Thymus (tissue), 11 donors: ENCODE measurements around the gene GPR162. TPM values are rescaled to one million over a fixed set of nuclear protein-coding genes. Genes with fewer than 3 reads are reported as not detected.

Experiments
- DNase-seq, 9 donors: peaks; one replicate each; pipeline ENCODE4 v3.0.0-alpha.2; 2013; ENCODE audit warnings: low spot score in 9 of 9, low read depth in 6 of 9, missing footprints in 1 of 9
- H3K27ac ChIP-seq, 2 donors: one replicate each; pipeline ENCODE4 v1.5.1; 2013; ENCODE audit warnings: control low read depth in 1 of 2, low read depth in 1 of 2, low read length in 1 of 2, mild to moderate bottlenecking in 1 of 2, moderate library complexity in 1 of 2
- H3K27me3 ChIP-seq, 2 donors: one replicate each; pipeline ENCODE4 v1.5.1; 2013; ENCODE audit warnings: low read length in 1 of 2; ENCODE audit not compliant: control insufficient read depth in 2 of 2, insufficient read depth in 1 of 2
- H3K36me3 ChIP-seq, 2 donors: one replicate each; pipeline ENCODE4 v1.5.1; 2013; ENCODE audit warnings: low read length in 1 of 2, mild to moderate bottlenecking in 1 of 2, moderate library complexity in 1 of 2; ENCODE audit not compliant: control insufficient read depth in 2 of 2, insufficient read depth in 2 of 2
- H3K4me1 ChIP-seq, 2 donors: one replicate each; pipeline ENCODE4 v1.5.1; 2013; ENCODE audit warnings: low read length in 2 of 2; ENCODE audit not compliant: control insufficient read depth in 2 of 2, insufficient read depth in 2 of 2
- H3K4me3 ChIP-seq, 2 donors: one replicate each; pipeline ENCODE4 v1.5.1; 2013; ENCODE audit warnings: low read length in 2 of 2, control low read depth in 1 of 2, mild to moderate bottlenecking in 1 of 2
- H3K9me3 ChIP-seq, 2 donors: one replicate each; pipeline ENCODE4 v1.5.1; 2013; ENCODE audit warnings: low read length in 1 of 2, mild to moderate bottlenecking in 1 of 2; ENCODE audit not compliant: control insufficient read depth in 2 of 2, insufficient read depth in 1 of 2
- WGBS: extraction: QIAGEN DNeasy Blood & Tissue Kit; methylation state at CpG from one replicate; pipeline ENCODE4 v1.1.7; 2013; 5-methylcytosine and 5-hydroxymethylcytosine counted together
- polyA plus RNA-seq: library from polyadenylated mRNA; stranded (reverse); fragments of 200-250 nt; gene quantifications from one replicate; pipeline ENCODE4 v1.2.3, GENCODE V29; 2013
- total RNA-seq: library from RNA; stranded (reverse); fragments of 120-200 nt; gene quantifications from one replicate; pipeline ENCODE4 v1.2.4, GENCODE V29; 2013
- donor health status: healthy.

GPR162 gene
- total and polyA plus RNA-seq, 2 donors: 1.4 to 4.4 TPM

- no peaks in the 10 kb centered on the region for H3K27me3 ChIP-seq
- H3K4me1 ChIP-seq: peaks cover 76 to 99% of the 10 kb centered on the region in 2 donors
- no peak for DNase-seq
- H3K4me3 ChIP-seq: no peak overlapping the region
- peak overlapping the region in 1 of 2 donors; percentile 98 for H3K27ac ChIP-seq
- 76% methylated on average over 5 of the region's 5 CpGs for WGBS
- H3K9me3 ChIP-seq: peaks cover 0 to 4% of the 10 kb centered on the region in 2 donors
- no peaks in the 10 kb centered on the region for H3K36me3 ChIP-seq
Observed at GRCh38 chr12:6784761-6785160, 36.9 kb upstream of the GPR162 start.

- peaks cover 0 to 3% of the 10 kb centered on the region in 2 donors for H3K36me3 ChIP-seq
- WGBS: 10% methylated on average over 9 of the region's 9 CpGs
- DNase-seq: peak in 4 of 9 donors; percentile 65 to 87 (median 76)
- peaks cover 0 to 4% of the 10 kb centered on the region in 2 donors for H3K9me3 ChIP-seq
- H3K27ac ChIP-seq: peak overlapping the region; percentile 47 to 98
- no peaks in the 10 kb centered on the region for H3K27me3 ChIP-seq
- H3K4me3 ChIP-seq: peak overlapping the region; percentile 32 to 46
- H3K4me1 ChIP-seq: peaks cover 64 to 89% of the 10 kb centered on the region in 2 donors
Observed at GRCh38 chr12:6786416-6787094, 35.1 kb upstream of the GPR162 start.

GRCh38 chr12:6787309-6787708, 34.3 kb upstream of the GPR162 start:
- Histone ChIP-seq H3K9me3 (peaks cover 0 to 4% of the 10 kb centered on the region in 2 donors), H3K27me3 (no peaks in the 10 kb centered on the region), H3K27ac (peak overlapping the region; percentile 47 to 98), H3K4me1 (peaks cover 57 to 89% of the 10 kb centered on the region in 2 donors), H3K36me3 (peaks cover 0 to 3% of the 10 kb centered on the region in 2 donors), H3K4me3 (no peak overlapping the region)
- WGBS: 97% methylated on average over 5 of the region's 5 CpGs
- DNase-seq: no peak

- peaks cover 0 to 7% of the 10 kb centered on the region in 2 donors for H3K9me3 ChIP-seq
- H3K4me1 ChIP-seq: peaks cover 44 to 85% of the 10 kb centered on the region in 2 donors
- peak within 1 kb of the TSS; percentile 88 to 92 for H3K27ac ChIP-seq
- WGBS: 36% methylated on average over 18 of the region's 18 CpGs
- H3K36me3 ChIP-seq: peaks cover 3 to 16% of the 10 kb centered on the region in 2 donors
- DNase-seq: peak in 6 of 9 donors; percentile 68 to 92 (median 83)
- H3K27me3 ChIP-seq: no peaks in the 10 kb centered on the region
- H3K4me3 ChIP-seq: peak within 1 kb of the TSS; percentile 59 to 94
Observed at GRCh38 chr12:6788972-6789924, 32.4 kb upstream of the GPR162 start, which contains the start of gene CD4. TSS of gene CD4 (plus strand) at chr12:6789528. CDS start at chr12:6800139, 10,611 bp downstream.

GRCh38 chr12:6790496-6791150, 31.0 kb upstream of the GPR162 start:
- Histone ChIP-seq H3K27me3 (peaks cover 0 to 2% of the 10 kb centered on the region in 2 donors), H3K36me3 (peaks cover 8 to 28% of the 10 kb centered on the region in 2 donors), H3K4me1 (peaks cover 33 to 83% of the 10 kb centered on the region in 2 donors), H3K27ac (peak overlapping the region; percentile 86 to 88), H3K4me3 (peak overlapping the region; percentile 59 to 94), H3K9me3 (peaks cover 0 to 7% of the 10 kb centered on the region in 2 donors)
- 62% methylated on average over 12 of the region's 12 CpGs for WGBS
- peak in 1 of 9 donors; percentile 75 for DNase-seq

GRCh38 chr12:6791931-6792520, 29.6 kb upstream of the GPR162 start:
- 11% methylated on average over 13 of the region's 13 CpGs for WGBS
- peaks cover 0 to 7% of the 10 kb centered on the region in 2 donors for H3K9me3 ChIP-seq
- peak overlapping the region; percentile 86 to 88 for H3K27ac ChIP-seq
- H3K4me3 ChIP-seq: peak overlapping the region; percentile 59 to 94
- peak in 3 of 9 donors; percentile 50 to 74 (median 56) for DNase-seq
- peaks cover 0 to 4% of the 10 kb centered on the region in 2 donors for H3K27me3 ChIP-seq
- H3K4me1 ChIP-seq: peaks cover 24 to 81% of the 10 kb centered on the region in 2 donors
- H3K36me3 ChIP-seq: peaks cover 22 to 42% of the 10 kb centered on the region in 2 donors

- Histone ChIP-seq H3K27ac (peak overlapping the region; percentile 86 to 88), H3K4me3 (peak overlapping the region; percentile 59 to 94), H3K27me3 (peaks cover 0 to 4% of the 10 kb centered on the region in 2 donors), H3K4me1 (peaks cover 23 to 79% of the 10 kb centered on the region in 2 donors), H3K9me3 (peaks cover 0 to 7% of the 10 kb centered on the region in 2 donors), H3K36me3 (peaks cover 25 to 49% of the 10 kb centered on the region in 2 donors)
- peak in 3 of 9 donors; percentile 54 to 76 (median 59) for DNase-seq
- WGBS: 12% methylated on average over 12 of the region's 12 CpGs
Observed at GRCh38 chr12:6792522-6793201, 29.0 kb upstream of the GPR162 start.

- Histone ChIP-seq H3K36me3 (peaks cover 42 to 69% of the 10 kb centered on the region in 2 donors), H3K27me3 (peaks cover 0 to 4% of the 10 kb centered on the region in 2 donors), H3K4me1 (peaks cover 12 to 64% of the 10 kb centered on the region in 2 donors), H3K4me3 (no peak overlapping the region), H3K27ac (no peak overlapping the region), H3K9me3 (peaks cover 0 to 2% of the 10 kb centered on the region in 2 donors)
- no peak for DNase-seq
- WGBS: 95% methylated on average over 2 of the region's 2 CpGs
Observed at GRCh38 chr12:6795088-6795487, 26.5 kb upstream of the GPR162 start.
